HG03378 (cell line): ENCODE results near the gene RBM4B.

Experiments
- ATAC-seq: cut with Tn5 transposase; IDR thresholded peaks from one replicate; pipeline ENCODE4 v1.9.1; 2021; ENCODE audit warnings: mild to moderate bottlenecking, moderate library complexity; ENCODE audit not compliant: unreplicated experiment

RBM4B gene

GRCh38 chr11:66688561-66689534 is 11.2 kb upstream of the RBM4B start:
- ATAC-seq: no peak

- no peak for ATAC-seq
Measured at GRCh38 chr11:66687831-66688281, 10.2 kb upstream of the RBM4B start.

GRCh38 chr11:66686801-66687750 is 9.4 kb upstream of the RBM4B start:
- no peak for ATAC-seq

- no peak for ATAC-seq
Measured at GRCh38 chr11:66686100-66686785, 8.6 kb upstream of the RBM4B start.

- ATAC-seq: no peak
Measured at GRCh38 chr11:66685276-66686099, 7.8 kb upstream of the RBM4B start.

GRCh38 chr11:66684635-66685034 is 6.9 kb upstream of the RBM4B start:
- no peak for ATAC-seq

GRCh38 chr11:66683877-66684276 is 6.2 kb upstream of the RBM4B start:
- no peak for ATAC-seq

- no peak for ATAC-seq
Measured at GRCh38 chr11:66680966-66681645, 3.4 kb upstream of the RBM4B start.

- ATAC-seq: no peak
Measured at GRCh38 chr11:66676931-66677598, 622 bp downstream of the RBM4B start.

GRCh38 chr11:66676282-66676919 is 1.3 kb downstream of the RBM4B start:
- no peak for ATAC-seq

GRCh38 chr11:66674964-66675602 is 2.6 kb downstream of the RBM4B start:
- no peak for ATAC-seq

- ATAC-seq: no peak
Measured at GRCh38 chr11:66670816-66671215, 6.9 kb downstream of the RBM4B start.

GRCh38 chr11:66665369-66665768 is 12.3 kb downstream of the RBM4B start:
- no peak for ATAC-seq

- no peak for ATAC-seq
Measured at GRCh38 chr11:66663741-66664296, 13.9 kb downstream of the RBM4B start.

- no peak for ATAC-seq
Measured at GRCh38 chr11:66659763-66660162, 17.9 kb downstream of the RBM4B start.

GRCh38 chr11:66653123-66653522 is 24.6 kb downstream of the RBM4B start:
- ATAC-seq: no peak

GRCh38 chr11:66652651-66653050 is 25.0 kb downstream of the RBM4B start:
- no peak for ATAC-seq

GRCh38 chr11:66651016-66651415 is 26.7 kb downstream of the RBM4B start:
- ATAC-seq: no peak
